H1 (cell line): ENCODE data around the gene COL5A2.

ENCODE experiments used
- JUND ChIP-seq: IDR thresholded peaks from 2 replicates; pipeline ENCODE4 v1.6.1; 2011; ENCODE audit warnings: mild to moderate bottlenecking, improper control_type of control experiment, low read length
- SIX5 ChIP-seq: IDR thresholded peaks from 2 replicates; pipeline ENCODE4 v1.6.1; 2011; ENCODE audit warnings: mild to moderate bottlenecking, low read depth, low read length
- TF ChIP-seq, protein P1 (sequence below), 3 experiments: IDR thresholded peaks; 1 replicate in 2 of 3; 2 replicates in 1 of 3; pipeline versions ENCODE4 v1.5.1 to v1.6.1; 2011; ENCODE audit warnings: low read length in 3 of 3, mild to moderate bottlenecking in 3 of 3, inconsistent platforms in 2 of 3, low read depth in 1 of 3, moderate library complexity in 1 of 3; ENCODE audit not compliant: insufficient read depth in 1 of 3; ENCODE audit errors: control extremely low read depth in 1 of 3

DNA sequence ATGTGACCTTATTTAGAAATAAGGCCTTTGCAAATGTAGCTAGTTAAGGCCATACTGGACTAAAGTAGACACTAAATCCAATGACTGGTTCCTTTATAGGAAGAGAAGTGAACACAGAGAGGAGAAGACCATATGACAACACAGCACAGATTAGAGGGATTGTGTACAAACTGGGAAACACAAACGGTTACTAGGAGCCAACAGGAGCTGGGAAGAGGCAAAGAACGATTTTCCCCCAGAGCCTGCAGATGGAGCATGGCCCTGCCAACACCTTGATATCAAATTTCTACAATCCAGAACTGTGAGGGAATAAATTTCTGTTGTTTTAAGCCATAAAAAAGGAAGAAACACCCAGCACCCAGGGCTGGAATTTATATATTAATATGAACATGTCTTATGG is 38.7 kb upstream of the COL5A2 start:
- TF ChIP-seq SIX5 (no peak), JUND (no peak)
- TF ChIP-seq, protein P1, sequence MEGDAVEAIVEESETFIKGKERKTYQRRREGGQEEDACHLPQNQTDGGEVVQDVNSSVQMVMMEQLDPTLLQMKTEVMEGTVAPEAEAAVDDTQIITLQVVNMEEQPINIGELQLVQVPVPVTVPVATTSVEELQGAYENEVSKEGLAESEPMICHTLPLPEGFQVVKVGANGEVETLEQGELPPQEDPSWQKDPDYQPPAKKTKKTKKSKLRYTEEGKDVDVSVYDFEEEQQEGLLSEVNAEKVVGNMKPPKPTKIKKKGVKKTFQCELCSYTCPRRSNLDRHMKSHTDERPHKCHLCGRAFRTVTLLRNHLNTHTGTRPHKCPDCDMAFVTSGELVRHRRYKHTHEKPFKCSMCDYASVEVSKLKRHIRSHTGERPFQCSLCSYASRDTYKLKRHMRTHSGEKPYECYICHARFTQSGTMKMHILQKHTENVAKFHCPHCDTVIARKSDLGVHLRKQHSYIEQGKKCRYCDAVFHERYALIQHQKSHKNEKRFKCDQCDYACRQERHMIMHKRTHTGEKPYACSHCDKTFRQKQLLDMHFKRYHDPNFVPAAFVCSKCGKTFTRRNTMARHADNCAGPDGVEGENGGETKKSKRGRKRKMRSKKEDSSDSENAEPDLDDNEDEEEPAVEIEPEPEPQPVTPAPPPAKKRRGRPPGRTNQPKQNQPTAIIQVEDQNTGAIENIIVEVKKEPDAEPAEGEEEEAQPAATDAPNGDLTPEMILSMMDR (IDR thresholded peaks at IDR 0.05; ENCODE audit: control extremely low read depth in 1 of 3, insufficient read depth in 1 of 3, low read depth in 1 of 3, low read length in 3 of 3): no peak
